ENCODE data around the gene NME7.
A peak's percentile ranks its signal among the peaks of the same experiment; 100 is the strongest.

Gene NME7

DNA sequence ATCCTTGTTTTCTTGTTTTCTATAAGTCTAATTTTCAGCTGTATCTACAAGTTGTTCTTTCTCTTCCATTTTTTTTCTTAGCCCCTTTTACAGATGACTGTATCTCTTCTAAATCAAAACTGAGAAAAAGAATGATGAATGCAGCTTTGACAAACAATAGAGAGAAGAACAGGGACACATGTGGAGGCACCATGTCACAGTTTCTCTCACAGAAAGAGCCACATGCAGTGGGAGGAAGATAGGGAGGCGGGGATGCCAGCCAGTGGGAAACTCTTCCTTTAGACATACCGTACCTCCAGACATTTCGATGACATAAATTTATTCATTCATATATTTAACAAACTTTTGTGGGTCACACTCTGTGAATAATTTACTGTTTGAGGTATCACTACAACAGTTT, 45.5 kb downstream of the NME7 start:
- no peak for DNase-seq (ENCODE audit: extremely low spot score)
- POLR2A ChIA-PET: no interaction called here
- CTCF ChIA-PET: interaction anchor here (1.0 kb wide), 1 partner anchor 22 kb away, joined by 3 read pairs; no protein-coding TSS in a partner anchor
- TF ChIP-seq, protein P1, sequence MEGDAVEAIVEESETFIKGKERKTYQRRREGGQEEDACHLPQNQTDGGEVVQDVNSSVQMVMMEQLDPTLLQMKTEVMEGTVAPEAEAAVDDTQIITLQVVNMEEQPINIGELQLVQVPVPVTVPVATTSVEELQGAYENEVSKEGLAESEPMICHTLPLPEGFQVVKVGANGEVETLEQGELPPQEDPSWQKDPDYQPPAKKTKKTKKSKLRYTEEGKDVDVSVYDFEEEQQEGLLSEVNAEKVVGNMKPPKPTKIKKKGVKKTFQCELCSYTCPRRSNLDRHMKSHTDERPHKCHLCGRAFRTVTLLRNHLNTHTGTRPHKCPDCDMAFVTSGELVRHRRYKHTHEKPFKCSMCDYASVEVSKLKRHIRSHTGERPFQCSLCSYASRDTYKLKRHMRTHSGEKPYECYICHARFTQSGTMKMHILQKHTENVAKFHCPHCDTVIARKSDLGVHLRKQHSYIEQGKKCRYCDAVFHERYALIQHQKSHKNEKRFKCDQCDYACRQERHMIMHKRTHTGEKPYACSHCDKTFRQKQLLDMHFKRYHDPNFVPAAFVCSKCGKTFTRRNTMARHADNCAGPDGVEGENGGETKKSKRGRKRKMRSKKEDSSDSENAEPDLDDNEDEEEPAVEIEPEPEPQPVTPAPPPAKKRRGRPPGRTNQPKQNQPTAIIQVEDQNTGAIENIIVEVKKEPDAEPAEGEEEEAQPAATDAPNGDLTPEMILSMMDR (IDR thresholded peaks at IDR 0.05; ENCODE audit: control extremely low read depth, extremely low read depth, low read depth, missing control alignments): no peak

DNA sequence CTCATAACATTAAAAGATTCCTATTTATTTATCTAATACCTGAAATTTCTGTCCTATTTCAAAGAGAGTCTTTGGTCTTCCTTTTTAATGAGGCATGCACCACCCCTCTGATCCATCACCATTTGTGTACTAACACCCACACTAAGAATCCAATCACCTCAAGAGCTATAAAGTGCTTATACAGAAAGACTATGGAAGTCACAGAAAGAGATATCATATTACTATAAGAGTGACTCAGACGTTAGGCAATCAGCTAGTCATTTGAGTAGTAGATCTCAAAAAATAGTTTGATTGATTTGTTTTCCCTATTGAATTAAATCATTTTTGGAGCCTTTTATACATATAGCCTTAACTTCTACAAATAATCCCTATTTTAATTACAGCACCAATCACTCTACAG, 46.1 kb downstream of the NME7 start:
- TF ChIP-seq, protein P1 (IDR thresholded peaks at IDR 0.05; ENCODE audit: control extremely low read depth, extremely low read depth, low read depth, missing control alignments): no peak
- POLR2A ChIA-PET: no interaction called here
- CTCF ChIA-PET: interaction anchor here (1.0 kb wide), 1 partner anchor 22 kb away, joined by 3 read pairs; no protein-coding TSS in a partner anchor
- DNase-seq (ENCODE audit: extremely low spot score): no peak

DNA sequence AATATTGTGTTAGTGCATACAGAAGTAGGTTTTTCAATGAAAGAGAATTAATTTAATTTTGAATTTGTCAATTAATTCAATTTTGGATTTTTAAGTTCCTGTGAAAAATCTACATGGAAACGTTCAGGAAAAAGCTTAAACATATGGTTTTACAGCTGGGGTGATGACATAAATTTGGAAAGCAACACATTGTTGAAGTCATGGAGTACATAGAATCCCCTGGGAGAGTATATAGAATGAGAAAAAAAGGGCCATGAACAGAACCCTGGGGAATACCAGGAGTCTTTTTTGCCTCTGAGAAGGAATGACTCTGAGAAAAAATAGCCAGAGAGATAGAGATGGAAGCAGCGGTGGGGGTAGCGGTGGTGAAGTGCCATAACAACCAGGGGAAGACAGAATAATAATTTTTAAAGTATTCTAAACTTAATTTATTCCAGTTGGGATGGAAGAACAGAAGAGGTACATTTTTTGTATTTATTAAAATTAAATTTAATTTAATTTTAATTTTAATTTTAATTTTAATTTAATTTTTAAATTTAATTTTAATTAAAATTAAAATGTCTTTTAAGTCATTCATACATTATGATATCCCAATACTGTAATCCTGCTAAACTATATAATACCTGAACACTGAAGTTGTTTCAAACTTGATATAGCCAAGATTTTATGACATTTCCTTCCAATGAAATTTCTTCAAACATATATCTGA, 48.9 kb downstream of the NME7 start:
- TF ChIP-seq, protein P1 (IDR thresholded peaks at IDR 0.05; ENCODE audit: control extremely low read depth, extremely low read depth, low read depth, missing control alignments): no peak
- POLR2A ChIA-PET: no interaction called here
- CTCF ChIA-PET: no interaction called here
- DNase-seq (ENCODE audit: extremely low spot score): no peak

DNA sequence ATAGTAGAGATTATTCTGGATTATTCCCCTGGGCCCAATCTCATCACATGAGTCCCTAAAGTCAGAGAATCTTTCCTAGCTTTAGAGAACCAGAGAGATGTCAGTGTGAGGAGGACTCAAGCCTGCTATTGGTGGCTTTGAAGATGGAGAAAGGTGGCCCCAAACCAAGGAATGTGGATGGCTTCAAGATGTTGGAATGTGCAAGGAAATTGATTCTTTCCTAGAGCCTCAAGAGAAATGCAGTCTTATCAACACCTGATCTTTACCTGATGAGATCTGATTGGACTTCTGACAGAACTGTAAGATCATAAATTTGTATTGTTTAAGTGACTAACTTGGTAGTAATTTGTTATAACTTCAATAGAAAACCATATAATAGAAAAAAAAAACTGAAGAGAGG, 51.0 kb downstream of the NME7 start:
- CTCF ChIA-PET: no interaction called here
- TF ChIP-seq, protein P1 (IDR thresholded peaks at IDR 0.05; ENCODE audit: control extremely low read depth, extremely low read depth, low read depth, missing control alignments): no peak
- POLR2A ChIA-PET: no interaction called here
- no peak for DNase-seq (ENCODE audit: extremely low spot score)

DNA sequence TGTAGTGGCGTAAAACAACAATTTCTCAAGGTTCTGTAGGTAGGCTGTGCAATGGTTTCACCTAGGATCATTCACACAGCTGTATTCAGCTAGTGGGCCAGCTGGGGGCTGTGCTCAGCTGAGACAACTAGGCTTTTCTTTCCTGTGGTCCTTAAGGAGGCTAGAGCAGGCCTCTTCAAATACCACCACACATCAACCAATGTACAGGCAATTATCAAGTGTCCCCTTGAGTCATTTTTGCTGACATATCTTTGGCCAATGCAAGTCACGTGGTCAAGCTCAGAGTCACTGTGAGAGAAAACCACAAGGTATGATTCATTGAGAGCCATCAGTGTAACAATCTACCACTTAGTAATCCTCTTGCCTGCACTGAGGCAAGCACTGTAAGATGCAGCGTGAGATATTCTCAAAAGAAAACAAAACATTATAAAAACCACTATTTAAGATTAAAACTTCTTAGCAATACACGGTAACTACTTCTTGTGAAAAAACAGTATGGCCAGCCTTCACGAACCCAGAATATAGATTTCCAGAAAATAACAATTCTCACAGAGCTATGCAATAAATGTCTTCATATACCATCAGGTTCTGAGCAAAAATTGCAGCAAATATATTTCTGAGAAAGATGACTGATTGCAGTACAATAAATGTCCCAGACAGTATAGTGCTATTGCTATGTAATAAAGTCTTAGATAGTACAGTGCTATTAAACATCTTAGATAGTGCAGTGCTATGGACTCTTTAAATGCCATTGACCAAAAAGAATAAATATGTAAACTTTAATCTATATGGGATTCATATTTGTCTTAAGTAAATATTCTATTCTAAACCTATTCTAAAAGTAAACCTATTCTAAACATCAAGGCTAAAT, 55.3 kb downstream of the NME7 start:
- ChIA-PET POLR2A (no interaction called here), CTCF (interaction anchor here (1.0 to 2.0 kb wide), 2 partner anchors 14 to 970 kb away, joined by 4 read pairs; no protein-coding TSS in a partner anchor)
- peak; percentile 10 for DNase-seq (ENCODE audit: extremely low spot score)
- TF ChIP-seq, protein P1 (IDR thresholded peaks at IDR 0.05; ENCODE audit: control extremely low read depth, extremely low read depth, low read depth, missing control alignments): no peak

DNA sequence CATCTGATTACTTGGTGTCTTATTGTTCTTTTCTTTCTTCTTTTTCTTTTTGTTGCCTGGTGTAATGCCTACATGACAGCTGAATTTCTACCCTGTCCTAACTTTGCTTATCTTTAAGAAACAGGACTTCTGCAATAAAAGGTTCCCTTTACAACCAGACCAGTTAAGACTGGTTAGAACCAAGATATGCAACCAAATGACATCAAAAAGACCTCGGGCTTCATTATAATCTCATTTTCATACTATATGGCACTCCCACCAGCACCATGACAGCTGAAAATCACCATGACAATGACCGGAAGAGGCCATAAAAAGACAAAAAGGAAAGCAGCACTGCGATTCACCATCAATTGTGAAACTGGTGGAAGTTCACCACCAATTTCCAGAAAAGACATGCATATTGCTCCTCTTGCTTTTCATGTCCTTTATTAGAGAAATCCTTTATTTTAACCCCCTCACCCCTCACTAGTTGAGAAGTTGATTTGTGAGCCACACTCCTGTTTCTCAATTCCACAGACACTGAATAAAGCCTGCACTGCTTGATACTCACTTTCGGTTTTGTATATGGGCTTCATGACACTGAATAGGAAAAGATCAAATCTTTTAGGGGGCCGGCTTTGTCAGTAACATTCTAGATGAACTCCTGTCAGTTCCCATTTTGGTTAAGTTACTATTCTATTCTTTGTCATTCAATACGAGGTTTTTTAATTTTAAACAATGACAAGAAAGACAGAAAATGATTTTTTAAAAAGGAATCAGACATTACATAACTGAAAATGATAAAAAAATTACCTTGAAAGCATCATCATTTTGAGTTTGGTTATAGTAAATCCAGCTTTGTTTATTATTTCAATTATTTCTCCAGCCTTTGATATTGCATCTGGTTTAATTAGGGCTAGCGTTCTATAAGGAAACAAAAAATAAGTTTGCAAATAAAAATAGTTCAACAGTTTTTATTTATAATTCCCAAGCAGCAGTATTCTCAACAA, 58.1 kb downstream of the NME7 start:
- DNase-seq (ENCODE audit: extremely low spot score): peak; percentile 17
- TF ChIP-seq, protein P1 (IDR thresholded peaks at IDR 0.05; ENCODE audit: control extremely low read depth, extremely low read depth, low read depth, missing control alignments): no peak
- ChIA-PET POLR2A (no interaction called here), CTCF (no interaction called here)
